SU-DHL-6 (cell line): Measurements from ENCODE around the gene DGKB.

Experiments used
- H2AFZ ChIP-seq: fragments of 200-600 bp; sonication (generic); 2 replicates; pipeline ENCODE4 v1.6.1; 2014; ENCODE audit warnings: low read depth, mild to moderate bottlenecking, moderate library complexity, mixed read lengths, antibody characterized with exemption, low read length; ENCODE audit not compliant: severe bottlenecking
- H3F3A ChIP-seq: fragments of 200-600 bp; shearing (Covaris generic); 2 replicates; pipeline ENCODE4 v1.6.0; 2016; ENCODE audit warnings: antibody characterized with exemption, mild to moderate bottlenecking; ENCODE audit not compliant: insufficient read depth
- H3K27ac ChIP-seq: fragments of 200-600 bp; sonication (generic); 2 replicates; pipeline ENCODE4 v1.5.1; 2016; ENCODE audit warnings: low read depth, mild to moderate bottlenecking, low read length, moderate library complexity, mixed read lengths
- H3K27me3 ChIP-seq: fragments of 200-600 bp; sonication (generic), shearing (Covaris generic); 2 replicates; pipeline ENCODE4 v1.6.0; 2014; ENCODE audit warnings: mild to moderate bottlenecking, low read length
- H3K36me3 ChIP-seq: fragments of 200-600 bp; sonication (generic); 2 replicates; pipeline ENCODE4 v1.6.1; 2014; ENCODE audit warnings: mild to moderate bottlenecking, low read length, mixed read lengths
- H3K4me2 ChIP-seq: fragments of 300-600, 200-600 bp; shearing (Covaris generic), sonication (generic); 2 replicates; pipeline ENCODE4 v1.6.0; 2014; ENCODE audit warnings: low read length, low read depth, mild to moderate bottlenecking; ENCODE audit not compliant: poor library complexity, severe bottlenecking
- H3K4me3 ChIP-seq: fragments of 200-600 bp; sonication (generic); 2 replicates; pipeline ENCODE4 v1.5.1; 2014; ENCODE audit warnings: antibody characterized with exemption, low read length, mild to moderate bottlenecking, mixed read lengths; ENCODE audit not compliant: insufficient read depth, poor library complexity, severe bottlenecking
- H3K79me2 ChIP-seq: fragments of 200-600 bp; sonication (generic); 2 replicates; pipeline ENCODE4 v1.6.1; 2014; ENCODE audit warnings: mild to moderate bottlenecking, low read length, moderate library complexity; ENCODE audit not compliant: insufficient read depth
- H3K9ac ChIP-seq: fragments of 200-600 bp; sonication (generic); 2 replicates; pipeline ENCODE4 v1.7.0; 2014; ENCODE audit warnings: mild to moderate bottlenecking, low read length
- H3K9me2 ChIP-seq: fragments of 200-600 bp; sonication (generic); replicated peaks from 2 replicates; pipeline ENCODE4 v1.6.1; 2014; ENCODE audit warnings: low read length; ENCODE audit not compliant: insufficient read depth
- H3K9me3 ChIP-seq: fragments of 200-600 bp; sonication (generic); 2 replicates; pipeline ENCODE4 v1.6.1; 2014; ENCODE audit warnings: low read length, mixed read lengths; ENCODE audit not compliant: insufficient read depth
- H4K20me1 ChIP-seq: fragments of 200-600 bp; sonication (generic); 2 replicates; pipeline ENCODE4 v1.6.1; 2014; ENCODE audit warnings: low read depth, mild to moderate bottlenecking, antibody characterized with exemption, low read length, moderate library complexity, mixed read lengths
- EZH2phosphoT487 ChIP-seq: fragments of 200-600 bp; sonication (generic), shearing (Covaris generic); conservative IDR thresholded peaks from 2 replicates; pipeline ENCODE4 v1.6.1; 2018; ENCODE audit warnings: mild to moderate bottlenecking, antibody characterized with exemption, low read length, moderate library complexity, mixed read lengths
- TF ChIP-seq, protein P1 (sequence below): fragments of 200-600 bp; sonication (generic); IDR thresholded peaks from one replicate; pipeline ENCODE4 v1.5.1; 2017; ENCODE audit warnings: antibody characterized with exemption, mild to moderate bottlenecking, low read length, moderate library complexity; ENCODE audit not compliant: insufficient read depth, poor library complexity, severe bottlenecking

DGKB gene

GRCh38 chr7:14626076-14626475, 276.5 kb downstream of the DGKB start:
- Histone ChIP-seq H3K27ac (no peak overlapping the region), H3K9me3 (no peaks in the 10 kb centered on the region), H3K4me2 (no peak overlapping the region), H4K20me1 (no peaks in the 10 kb centered on the region), H3K79me2 (no peaks in the 10 kb centered on the region), H3K9me2 (no peaks in the 10 kb centered on the region; the same call in 1 of the 2 replicates), H2AFZ (no peak overlapping the region), H3K4me3 (no peak overlapping the region), H3K9ac (no peak overlapping the region), H3K27me3 (no peaks in the 10 kb centered on the region), H3F3A (no peaks in the 10 kb centered on the region), H3K36me3 (no peaks in the 10 kb centered on the region)
- TF ChIP-seq, protein P1, sequence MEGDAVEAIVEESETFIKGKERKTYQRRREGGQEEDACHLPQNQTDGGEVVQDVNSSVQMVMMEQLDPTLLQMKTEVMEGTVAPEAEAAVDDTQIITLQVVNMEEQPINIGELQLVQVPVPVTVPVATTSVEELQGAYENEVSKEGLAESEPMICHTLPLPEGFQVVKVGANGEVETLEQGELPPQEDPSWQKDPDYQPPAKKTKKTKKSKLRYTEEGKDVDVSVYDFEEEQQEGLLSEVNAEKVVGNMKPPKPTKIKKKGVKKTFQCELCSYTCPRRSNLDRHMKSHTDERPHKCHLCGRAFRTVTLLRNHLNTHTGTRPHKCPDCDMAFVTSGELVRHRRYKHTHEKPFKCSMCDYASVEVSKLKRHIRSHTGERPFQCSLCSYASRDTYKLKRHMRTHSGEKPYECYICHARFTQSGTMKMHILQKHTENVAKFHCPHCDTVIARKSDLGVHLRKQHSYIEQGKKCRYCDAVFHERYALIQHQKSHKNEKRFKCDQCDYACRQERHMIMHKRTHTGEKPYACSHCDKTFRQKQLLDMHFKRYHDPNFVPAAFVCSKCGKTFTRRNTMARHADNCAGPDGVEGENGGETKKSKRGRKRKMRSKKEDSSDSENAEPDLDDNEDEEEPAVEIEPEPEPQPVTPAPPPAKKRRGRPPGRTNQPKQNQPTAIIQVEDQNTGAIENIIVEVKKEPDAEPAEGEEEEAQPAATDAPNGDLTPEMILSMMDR, result no peak
- TF ChIP-seq EZH2phosphoT487, result no peak

DNA sequence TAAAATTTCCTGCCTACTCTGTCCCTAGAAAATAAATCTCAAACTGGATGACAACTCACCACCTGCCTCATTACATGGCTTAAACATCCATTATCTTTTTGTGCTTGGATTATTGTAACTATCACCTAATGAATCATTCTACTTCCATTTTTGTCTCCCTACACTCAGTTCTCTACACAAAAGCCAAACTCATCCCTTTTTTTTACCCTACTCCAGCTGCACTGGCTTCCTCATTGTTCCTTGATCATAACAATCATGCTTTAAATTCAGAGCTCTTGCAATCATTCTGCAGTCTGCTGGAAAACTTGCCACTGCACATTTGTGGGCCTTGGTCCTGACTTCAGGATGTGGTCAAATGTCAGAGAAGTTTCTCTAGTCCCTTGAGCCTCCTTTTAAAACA, 280.0 kb downstream of the DGKB start:
- TF ChIP-seq, protein P1, result no peak
- no peak for TF ChIP-seq EZH2phosphoT487
- no peaks in the 10 kb centered on the region for H3K9me2 ChIP-seq
- no peak overlapping the region for H3K4me3 ChIP-seq
- no peaks in the 10 kb centered on the region for H3K27me3 ChIP-seq
- H2AFZ ChIP-seq, result no peak overlapping the region
- no peak overlapping the region for H3K4me2 ChIP-seq
- H3K79me2 ChIP-seq, result no peaks in the 10 kb centered on the region
- no peaks in the 10 kb centered on the region for H4K20me1 ChIP-seq
- H3K27ac ChIP-seq, result no peak overlapping the region
- H3K36me3 ChIP-seq, result no peaks in the 10 kb centered on the region
- no peak overlapping the region for H3K9ac ChIP-seq
- H3F3A ChIP-seq, result no peaks in the 10 kb centered on the region
- no peaks in the 10 kb centered on the region for H3K9me3 ChIP-seq

- TF ChIP-seq EZH2phosphoT487, result no peak
- TF ChIP-seq, protein P1, result no peak
- Histone ChIP-seq H4K20me1 (no peaks in the 10 kb centered on the region), H3K4me2 (no peak overlapping the region), H3K9ac (no peak overlapping the region), H3K27me3 (no peaks in the 10 kb centered on the region), H2AFZ (no peak overlapping the region), H3F3A (no peaks in the 10 kb centered on the region), H3K9me2 (no peaks in the 10 kb centered on the region), H3K4me3 (no peak overlapping the region), H3K27ac (no peak overlapping the region), H3K36me3 (no peaks in the 10 kb centered on the region), H3K9me3 (no peaks in the 10 kb centered on the region), H3K79me2 (no peaks in the 10 kb centered on the region)
Measured at GRCh38 chr7:14606101-14606500, 296.4 kb downstream of the DGKB start.

DNA sequence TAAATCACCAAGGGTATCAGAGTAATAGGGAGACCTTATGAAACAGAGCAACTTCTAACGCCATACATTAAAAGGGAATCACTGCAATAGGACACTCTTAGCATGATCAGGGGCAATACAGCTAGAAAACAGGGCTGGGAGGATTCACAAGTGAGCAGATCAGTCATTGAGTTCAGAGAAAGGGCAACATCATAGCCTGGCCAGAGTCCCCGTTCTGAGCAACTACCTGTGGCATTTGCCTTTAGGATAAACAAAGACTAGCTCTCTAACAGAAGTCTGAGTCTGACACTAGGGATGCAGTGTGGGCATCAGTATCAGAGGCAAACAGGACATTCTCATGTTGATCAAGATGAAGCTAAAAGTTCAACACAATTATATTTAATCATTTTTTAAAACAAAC, 297.9 kb downstream of the DGKB start:
- Histone ChIP-seq H3K9me2 (no peaks in the 10 kb centered on the region), H3K4me2 (no peak overlapping the region), H3F3A (no peaks in the 10 kb centered on the region), H3K9me3 (no peaks in the 10 kb centered on the region), H3K9ac (no peak overlapping the region), H3K4me3 (no peak overlapping the region), H4K20me1 (no peaks in the 10 kb centered on the region), H3K79me2 (no peaks in the 10 kb centered on the region), H3K27me3 (no peaks in the 10 kb centered on the region), H2AFZ (no peak overlapping the region), H3K36me3 (no peaks in the 10 kb centered on the region), H3K27ac (no peak overlapping the region)
- TF ChIP-seq EZH2phosphoT487, result no peak
- TF ChIP-seq, protein P1, result no peak
